HepG2 (cell line): ENCODE measurements around the gene DGKB. TPM values are rescaled to one million over a fixed set of nuclear protein-coding genes. Genes with fewer than 3 reads are reported as not detected.

ENCODE experiments used
- ATAC-seq: fragments of 200-7000 bp; cut with Tn5 transposase; 3 replicates; pipeline ENCODE4 v1.9.1; 2020; ENCODE audit warnings: mild to moderate bottlenecking, moderate library complexity
- BruUV-seq: library from RNA; stranded (reverse); fragments of 400-500 nt; replicated peaks from 2 replicates; lab custom pipeline; 2021; lab: Mats Ljungman, UMichigan
- CTCF ChIA-PET: fragments of 300-600 bp; formaldehyde crosslinking; extraction: SDS; loops from one replicate; lab custom pipeline; 2021; ENCODE audit warnings: low total read pairs, inconsistent platforms, low intra/inter-chr PET ratio; lab: Yijun Ruan, JAX
- POLR2A ChIA-PET: fragments of 350-600 bp; sonication (Branson Sonifier 250); formaldehyde crosslinking; loops from one replicate; lab custom pipeline; 2020; ENCODE audit warnings: antibody characterized with exemption, inconsistent platforms; lab: Yijun Ruan, JAX
- DNase-seq: peaks from one replicate; pipeline ENCODE4 v3.0.0-alpha.2; 2015; ENCODE audit warnings: low spot score
- FAIRE-seq: peaks from 3 replicates; lab custom pipeline; 2011; peaks lifted over from hg19 to GRCh38; lab: Jason Lieb, UNC
- H2AFZ ChIP-seq: one replicate; pipeline ENCODE4 v1.6.1; 2011; ENCODE audit warnings: low read length, inconsistent platforms
- H3K27ac ChIP-seq: fragments of 300-600 bp; 3 replicates; pipeline ENCODE4 v1.8.0; 2011; ENCODE audit warnings: mixed run types, mild to moderate bottlenecking, mixed read lengths, low read length, inconsistent platforms; ENCODE audit not compliant: insufficient read depth; ENCODE audit errors: extremely low read length
- H3K27me3 ChIP-seq, 2 experiments: fragments of 200-600 bp in 1 of 2; 2 replicates in 1 of 2; 3 replicates in 1 of 2; pipeline versions ENCODE4 v1.6.0 to v1.8.0; 2011; ENCODE audit warnings: low read length in 2 of 2, mild to moderate bottlenecking in 2 of 2, moderate library complexity in 2 of 2, inconsistent platforms in 1 of 2; ENCODE audit not compliant: insufficient read depth in 2 of 2, control insufficient read depth in 1 of 2
- H3K36me3 ChIP-seq, 2 experiments: fragments of 200-600 bp in 1 of 2; replicated peaks in 1 of 2; 2 replicates in 1 of 2; 3 replicates in 1 of 2; pipeline versions ENCODE4 v1.5.1 to v1.8.0; 2011; ENCODE audit warnings: low read length in 2 of 2, inconsistent platforms in 1 of 2; ENCODE audit not compliant: insufficient read depth in 2 of 2, control insufficient read depth in 1 of 2
- H3K4me1 ChIP-seq: 2 replicates; pipeline ENCODE4 v1.5.1; 2012; ENCODE audit warnings: low read length, inconsistent platforms; ENCODE audit not compliant: insufficient read depth
- H3K4me2 ChIP-seq: 2 replicates; pipeline ENCODE4 v1.6.0; 2011; ENCODE audit warnings: low read depth, low read length, inconsistent platforms
- H3K4me3 ChIP-seq, 3 experiments: fragments of 200-600 bp in 1 of 3; sonication (generic), shearing (Covaris generic) in 1 of 3; replicated peaks in 1 of 3; 2 replicates each; pipeline ENCODE4 v1.5.1; 2011 to 2016; ENCODE audit warnings: low read length in 3 of 3, inconsistent platforms in 2 of 3, low read depth in 2 of 3, mild to moderate bottlenecking in 2 of 3, control low read depth in 1 of 3, mixed read lengths in 1 of 3; ENCODE audit not compliant: insufficient read depth in 1 of 3
- H3K79me2 ChIP-seq: one replicate; pipeline ENCODE4 v1.6.1; 2011; ENCODE audit warnings: low read length, inconsistent platforms; ENCODE audit not compliant: insufficient read depth
- H3K9ac ChIP-seq: 2 replicates; pipeline ENCODE4 v1.6.0; 2011; ENCODE audit warnings: mild to moderate bottlenecking, low read depth, low read length, inconsistent platforms; ENCODE audit not compliant: insufficient read depth
- H3K9me3 ChIP-seq: 2 replicates; pipeline ENCODE4 v1.5.1; 2012; ENCODE audit warnings: mild to moderate bottlenecking, low read length
- H4K20me1 ChIP-seq: 2 replicates; pipeline ENCODE4 v1.6.0; 2011; ENCODE audit warnings: inconsistent platforms, mild to moderate bottlenecking, low read length, moderate library complexity; ENCODE audit not compliant: insufficient read depth
- CHCHD3 ChIP-seq: sonication (generic); formaldehyde crosslinking; IDR thresholded peaks from 2 replicates; pipeline ENCODE4 v1.8.0; 2022; ENCODE audit warnings: mild to moderate bottlenecking, missing genetic modification reagents, moderate library complexity
- HDAC2 ChIP-seq: sonication (generic); formaldehyde crosslinking; IDR thresholded peaks from 2 replicates; pipeline ENCODE4 v1.4.0; 2020; ENCODE audit warnings: missing genetic modification reagents
- MYNN ChIP-seq: sonication (generic); formaldehyde crosslinking; IDR thresholded peaks from 2 replicates; pipeline ENCODE4 v1.4.0; 2020; ENCODE audit warnings: mild to moderate bottlenecking, low read depth, missing genetic modification reagents
- NR2F2 ChIP-seq: IDR thresholded peaks from 2 replicates; pipeline ENCODE4 v1.6.1; 2012; ENCODE audit warnings: low read depth, inconsistent platforms, borderline replicate concordance
- STAT5B ChIP-seq: sonication (generic); formaldehyde crosslinking; IDR thresholded peaks from 2 replicates; pipeline ENCODE4 v1.4.0; 2020; ENCODE audit warnings: missing genetic modification reagents
- TAF1 ChIP-seq: sonication (generic); formaldehyde crosslinking; IDR thresholded peaks from 2 replicates; pipeline ENCODE4 v1.4.0; 2020; ENCODE audit warnings: missing genetic modification reagents
- ZNF414 ChIP-seq: sonication (generic); formaldehyde crosslinking; IDR thresholded peaks from 2 replicates; pipeline ENCODE4 v1.5.0; 2020; ENCODE audit warnings: missing genetic modification reagents
- ZNF558 ChIP-seq: sonication (generic); formaldehyde crosslinking; IDR thresholded peaks from 2 replicates; pipeline ENCODE4 v1.9.0; 2022; ENCODE audit warnings: mild to moderate bottlenecking, missing genetic modification reagents, borderline replicate concordance
- ZSCAN20 ChIP-seq: sonication (generic); formaldehyde crosslinking; IDR thresholded peaks from 2 replicates; pipeline ENCODE4 v1.4.0; 2020; ENCODE audit warnings: missing genetic modification reagents, mild to moderate bottlenecking, borderline replicate concordance
- WGBS: methylation state at CpG from one replicate; pipeline ENCODE4 v1.1.6; 2017; ENCODE audit warnings: low lambda C conversion rate; 5-methylcytosine and 5-hydroxymethylcytosine counted together
- in situ Hi-C: cut with HindIII; loops from 2 replicates; pipeline ENCODE4 v1.10.0; 2017; ENCODE audit warnings: low pct_unique_long_range_greater_than_20kb; ENCODE audit not compliant: extremely low pct_ligation_motif_present
- intact Hi-C: fragments of 100-400 bp; cut with micrococcal nuclease; formaldehyde crosslinking; loops from one replicate; pipeline ENCODE4 v1.10.0; 2022; ENCODE audit not compliant: unreplicated experiment
- polyA plus RNA-seq, 8 experiments: library from polyadenylated mRNA; depleted of rRNA in 3 of 8; stranded (reverse) in 7 of 8; unstranded in 1 of 8; fragments of >200 nt; fragmentation: Illumina TruSeq in 4 of 8; extraction: Trizol in 4 of 8; gene quantifications; 2 replicates each; pipeline versions ENCODE4 v1.2.1 to v1.2.3, GENCODE V29; 2011 to 2016; ENCODE audit warnings: low read depth in 4 of 8, missing spikeins in 1 of 8, mixed read lengths in 1 of 8; ENCODE audit not compliant: insufficient read depth in 1 of 8
- total RNA-seq, 5 experiments: library from RNA; depleted of rRNA; stranded (reverse); fragments of >200 nt; fragmentation: Illumina TruSeq; extraction: Trizol; gene quantifications; 2 replicates each; pipeline ENCODE4 v1.2.3, GENCODE V29; 2016; ENCODE audit warnings: low read depth in 1 of 5

DGKB gene
- total and polyA plus RNA-seq, 2 of the 13 experiments (the other 11 are each of a cell fraction or from before 2014, with no cell fraction given) = not detected

DNA sequence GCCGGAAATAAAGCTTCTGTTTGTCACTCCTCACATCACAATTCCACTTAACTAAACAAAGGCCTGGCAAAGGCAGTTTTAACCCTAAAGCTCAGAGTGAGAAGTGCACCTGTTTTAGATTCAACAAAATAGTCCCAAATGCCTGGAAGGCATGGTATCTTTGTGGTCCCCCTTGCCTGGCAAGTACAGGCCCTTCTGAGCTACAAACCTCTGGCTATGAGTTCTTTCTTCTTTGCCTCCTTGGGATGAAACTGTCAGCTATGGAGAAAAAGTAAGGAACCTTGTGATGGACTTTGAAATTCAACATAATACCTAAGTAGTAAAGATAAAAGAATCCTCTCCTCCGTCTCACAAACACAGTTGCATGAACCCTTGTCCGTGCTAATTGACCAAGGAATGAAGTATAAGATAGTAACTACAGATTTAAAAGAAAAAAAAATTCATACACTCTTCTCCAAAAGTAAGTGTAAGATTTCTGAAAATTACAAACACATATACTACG lies 668.6 kb downstream of the DGKB start:
- H3K4me2 ChIP-seq = no peak overlapping the region
- H4K20me1 ChIP-seq = no peaks in the 10 kb centered on the region
- POLR2A ChIA-PET = no interaction called here
- CTCF ChIA-PET = no interaction called here
- no peaks in the 10 kb centered on the region for H3K27me3 ChIP-seq
- TF ChIP-seq HDAC2 (CRISPR knock-in tag) (no peak), CHCHD3 (CRISPR knock-in tag) (no peak), ZSCAN20 (CRISPR knock-in tag) (no peak), MYNN (no peak), TAF1 (CRISPR knock-in tag) (no peak), ZNF414 (no peak), ZNF558 (CRISPR knock-in tag) (no peak), NR2F2 (no peak), STAT5B (CRISPR knock-in tag) (no peak)
- H3K27ac ChIP-seq = no peak overlapping the region
- ATAC-seq (no peak), FAIRE-seq (no peak), DNase-seq (no peak)
- peaks cover 84% of the 10 kb centered on the region for H3K9me3 ChIP-seq
- no peaks in the 10 kb centered on the region for H3K79me2 ChIP-seq
- intact Hi-C loops (no loop called here), in situ Hi-C loops (no loop called here)
- no peak overlapping the region for H3K9ac ChIP-seq
- WGBS = 2% methylated on average over 4 of the region's 4 CpGs
- H3K4me1 ChIP-seq = no peaks in the 10 kb centered on the region
- no peaks in the 10 kb centered on the region for H3K36me3 ChIP-seq
- BruUV-seq = no TSS peak
- H3K4me3 ChIP-seq = no peak overlapping the region
- H2AFZ ChIP-seq = no peak overlapping the region
